Measurements from ENCODE around the gene SLCO4A1. TPM values are rescaled to one million over a fixed set of nuclear protein-coding genes. Genes with fewer than 3 reads are reported as not detected.

SLCO4A1 gene
- total RNA-seq, 2 donors from 2014 or later, result 2.9 to 5.0 TPM

GRCh38 chr20:62651285-62652021, 9.2 kb downstream of the SLCO4A1 start:
- Histone ChIP-seq H3K4me1 (ENCODE audit: control insufficient read depth, insufficient read depth, low read length) (no peaks in the 10 kb centered on the region), H3K36me3 (ENCODE audit: control insufficient read depth, insufficient read depth, low read length) (no peaks in the 10 kb centered on the region), H3K27ac (ENCODE audit: low read depth, low read length) (no peak overlapping the region), H3K9ac (ENCODE audit: extremely low read depth, low read length, poor library complexity, severe bottlenecking) (no peak overlapping the region), H3K27me3 (ENCODE audit: control insufficient read depth, insufficient read depth, low read length, poor library complexity, severe bottlenecking) (no peaks in the 10 kb centered on the region), H3K9me3 (ENCODE audit: control insufficient read depth, low read length) (no peaks in the 10 kb centered on the region), H3K4me3 (ENCODE audit: low read length) (no peak overlapping the region)
- H3K27me3 Mint-ChIP-seq (ENCODE audit: insufficient read depth), result no peaks in the 10 kb centered on the region
- 80 to 83% methylated on average over 15 to 22 of the region's 24 CpGs for WGBS, 2 experiments (ENCODE audit: insufficient coverage in 1 of 2, insufficient read length in 1 of 2)
- no peak for TF ChIP-seq CTCF (conservative IDR thresholded peaks at IDR 0.05)
- H3K9me3 Mint-ChIP-seq, result no peaks in the 10 kb centered on the region
- no peak overlapping the region for H3K27ac Mint-ChIP-seq
- H3K36me3 Mint-ChIP-seq (ENCODE audit: low read depth), result no peaks in the 10 kb centered on the region
- H3K4me3 Mint-ChIP-seq, result no peak overlapping the region
- peaks cover 5% of the 10 kb centered on the region for H3K4me1 Mint-ChIP-seq
- DNase-seq, result peak; percentile 58

- DNase-seq, result no peak
- WGBS, 2 experiments (ENCODE audit: insufficient coverage in 1 of 2, insufficient read length in 1 of 2), result 72 to 73% methylated on average over 30 to 41 of the region's 44 CpGs
- H3K9me3 Mint-ChIP-seq, result no peaks in the 10 kb centered on the region
- Histone ChIP-seq H3K9ac (ENCODE audit: extremely low read depth, low read length, poor library complexity, severe bottlenecking) (no peak overlapping the region), H3K27ac (ENCODE audit: low read depth, low read length) (no peak overlapping the region), H3K9me3 (ENCODE audit: control insufficient read depth, low read length) (no peaks in the 10 kb centered on the region), H3K4me3 (ENCODE audit: low read length) (no peak overlapping the region), H3K4me1 (ENCODE audit: control insufficient read depth, insufficient read depth, low read length) (no peaks in the 10 kb centered on the region), H3K27me3 (ENCODE audit: control insufficient read depth, insufficient read depth, low read length, poor library complexity, severe bottlenecking) (no peaks in the 10 kb centered on the region), H3K36me3 (ENCODE audit: control insufficient read depth, insufficient read depth, low read length) (no peaks in the 10 kb centered on the region)
- no peak overlapping the region for H3K4me3 Mint-ChIP-seq
- no peak overlapping the region for H3K27ac Mint-ChIP-seq
- H3K36me3 Mint-ChIP-seq (ENCODE audit: low read depth), result no peaks in the 10 kb centered on the region
- no peaks in the 10 kb centered on the region for H3K27me3 Mint-ChIP-seq (ENCODE audit: insufficient read depth)
- TF ChIP-seq CTCF (conservative IDR thresholded peaks at IDR 0.05), result no peak
- peaks cover 5% of the 10 kb centered on the region for H3K4me1 Mint-ChIP-seq
Measured at GRCh38 chr20:62652041-62652893, 10.0 kb downstream of the SLCO4A1 start.

GRCh38 chr20:62652894-62653305, 10.6 kb downstream of the SLCO4A1 start:
- H3K4me1 ChIP-seq (ENCODE audit: control insufficient read depth, insufficient read depth, low read length), result no peaks in the 10 kb centered on the region
- H3K27ac ChIP-seq (ENCODE audit: low read depth, low read length), result no peak overlapping the region

More at GRCh38 chr20:62652894-62653305, 10.6 kb downstream of the SLCO4A1 start:
- Histone ChIP-seq H3K27me3 (ENCODE audit: control insufficient read depth, insufficient read depth, low read length, poor library complexity, severe bottlenecking) (no peaks in the 10 kb centered on the region), H3K9ac (ENCODE audit: extremely low read depth, low read length, poor library complexity, severe bottlenecking) (no peak overlapping the region), H3K36me3 (ENCODE audit: control insufficient read depth, insufficient read depth, low read length) (no peaks in the 10 kb centered on the region), H3K4me3 (ENCODE audit: low read length) (no peak overlapping the region), H3K9me3 (ENCODE audit: control insufficient read depth, low read length) (no peaks in the 10 kb centered on the region)
- Mint-ChIP-seq H3K4me1 (peaks cover 5% of the 10 kb centered on the region), H3K4me3 (no peak overlapping the region), H3K9me3 (no peaks in the 10 kb centered on the region), H3K27ac (no peak overlapping the region), H3K27me3 (ENCODE audit: insufficient read depth) (no peaks in the 10 kb centered on the region), H3K36me3 (ENCODE audit: low read depth) (no peaks in the 10 kb centered on the region)
- 94 to 97% methylated on average over 16 to 20 of the region's 20 CpGs for WGBS, 2 experiments (ENCODE audit: insufficient coverage in 1 of 2, insufficient read length in 1 of 2)
- no peak for DNase-seq
- TF ChIP-seq CTCF (conservative IDR thresholded peaks at IDR 0.05), result no peak
